Ovary (tissue), 9 donors: ENCODE data around the gene DIAPH3. TPM values are rescaled to one million over a fixed set of nuclear protein-coding genes. Genes with fewer than 3 reads are reported as not detected.

Experiments
- DNase-seq, 5 donors: peaks; one replicate each; pipeline ENCODE4 v3.0.0-alpha.2; 2019 to 2020
- H3K27ac ChIP-seq, 2 donors: fragments of 200-600 bp; one replicate each; pipeline versions ENCODE4 v1.5.1 to v1.8.0; 2019 to 2022
- H3K27me3 ChIP-seq: fragments of 200-600 bp; one replicate; pipeline ENCODE4 v1.8.0; 2022
- H3K36me3 ChIP-seq: fragments of 200-600 bp; sonication (generic); one replicate; pipeline ENCODE4 v1.5.1; 2019
- H3K4me1 ChIP-seq: one replicate; pipeline ENCODE4 v1.8.1; 2013; ENCODE audit warnings: mild to moderate bottlenecking, moderate library complexity; ENCODE audit not compliant: insufficient read depth
- H3K4me3 ChIP-seq: fragments of 200-600 bp; sonication (generic); one replicate; pipeline ENCODE4 v1.5.1; 2017
- H3K9me3 ChIP-seq, 2 donors: fragments of 200-600 bp in 1 of 2; sonication (generic) in 1 of 2; one replicate each; pipeline versions ENCODE4 v1.5.1 to v1.8.1; 2013 to 2019; ENCODE audit warnings: mild to moderate bottlenecking in 1 of 2, moderate library complexity in 1 of 2
- EP300 ChIP-seq: sonication (generic); formaldehyde crosslinking; IDR thresholded peaks from one replicate; pipeline ENCODE4 v1.6.1; 2017; ENCODE audit warnings: antibody characterized with exemption
- POLR2A ChIP-seq: fragments of 450-650 bp; IDR thresholded peaks from one replicate; pipeline ENCODE4 v1.6.1; 2017; ENCODE audit warnings: antibody characterized with exemption, mild to moderate bottlenecking, moderate library complexity
- WGBS, 3 donors: extraction: QIAGEN DNeasy Blood & Tissue Kit in 1 of 3; methylation state at CpG; one replicate each; pipeline versions ENCODE4 v1.1.5 to v1.1.7; 2013 to 2017; 5-methylcytosine and 5-hydroxymethylcytosine counted together
- intact Hi-C, 4 donors: fragments of 100-400 bp; cut with DNase I; formaldehyde crosslinking; loops; one replicate each; pipeline versions ENCODE4 v1.11.0 to v1.15.1; 2022 to 2023
- polyA plus RNA-seq, 2 donors: library from polyadenylated mRNA; stranded (reverse); fragments of 200-250 nt in 1 of 2; fragments of 350-450 nt in 1 of 2; fragmentation: Illumina TruSeq in 1 of 2; extraction: RNeasy Lipid Tissue Mini Kit (QIAGEN cat#74804) in 1 of 2; gene quantifications; one replicate each; pipeline ENCODE4 v1.2.3, GENCODE V29; 2013 to 2014
- total RNA-seq, 7 donors: library from RNA; depleted of rRNA in 2 of 7; stranded (reverse); fragments of >200 nt in 2 of 7; fragmentation: NEBNext Ultra II Directional in 3 of 7; extraction: Animal tissue kit (Norgen Biotek cat#: 25700) in 3 of 7; gene quantifications; one replicate each; pipeline versions ENCODE4 v1.1.0 to v1.2.4, GENCODE V29; 2016 to 2023
- TF ChIP-seq, protein P1 (sequence below), 3 donors: fragments of 450-650 bp in 2 of 3; fragments of 200-600 bp in 1 of 3; IDR thresholded peaks; one replicate each; pipeline versions ENCODE4 v1.5.1 to v1.8.0; 2016 to 2022; ENCODE audit warnings: antibody characterized with exemption in 3 of 3, mild to moderate bottlenecking in 1 of 3
- donor health status: DM: no; HTN: no; CAD: no; lungs with moderate emphysema.
- donor health status: DM: no; HTN: no; CAD: no.
- donor health status: Bipolar disorder and iron deficiency.
- donor health status: DM: yes; HTN: yes; CAD: no.
- donor health status: DM: no; HTN: no; CAD: no.
- donor health status: DM: yes; HTN: yes; CAD: no.

The DIAPH3 gene
- total and polyA plus RNA-seq, 9 donors: 0.13 to 2.6 (median 0.40) TPM; not detected in 1

DNA sequence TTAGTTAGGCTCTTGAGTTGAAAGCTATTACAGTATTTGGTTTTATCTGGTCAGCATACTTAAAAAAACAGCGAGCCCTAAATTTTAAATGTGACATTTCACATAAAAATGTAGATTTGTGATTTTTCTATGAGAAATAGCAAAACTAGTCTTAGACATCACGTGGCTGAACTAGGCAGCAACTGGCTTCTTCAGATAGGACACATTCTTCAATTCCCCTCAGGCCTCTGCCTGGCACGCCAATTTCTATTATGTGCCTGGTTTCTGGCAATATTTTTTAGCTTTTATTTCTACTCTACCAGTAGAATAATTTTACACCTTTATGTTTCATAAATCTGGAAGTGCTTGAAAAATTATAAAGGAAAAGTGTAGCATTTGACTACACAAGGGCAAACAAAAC is 433.7 kb downstream of the DIAPH3 start:
- Histone ChIP-seq H3K27me3 (no peaks in the 10 kb centered on the region), H3K9me3 (no peaks in the 10 kb centered on the region), H3K4me1 (no peaks in the 10 kb centered on the region), H3K4me3 (no peak overlapping the region), H3K27ac (no peak overlapping the region), H3K36me3 (no peaks in the 10 kb centered on the region)
- intact Hi-C loops: no loop called here
- DNase-seq: no peak
- WGBS, 3 donors: 75 to 92% (median 83%) methylated on average over 3 of the region's 3 CpGs
- TF ChIP-seq POLR2A (no peak), EP300 (no peak)
- TF ChIP-seq, protein P1, sequence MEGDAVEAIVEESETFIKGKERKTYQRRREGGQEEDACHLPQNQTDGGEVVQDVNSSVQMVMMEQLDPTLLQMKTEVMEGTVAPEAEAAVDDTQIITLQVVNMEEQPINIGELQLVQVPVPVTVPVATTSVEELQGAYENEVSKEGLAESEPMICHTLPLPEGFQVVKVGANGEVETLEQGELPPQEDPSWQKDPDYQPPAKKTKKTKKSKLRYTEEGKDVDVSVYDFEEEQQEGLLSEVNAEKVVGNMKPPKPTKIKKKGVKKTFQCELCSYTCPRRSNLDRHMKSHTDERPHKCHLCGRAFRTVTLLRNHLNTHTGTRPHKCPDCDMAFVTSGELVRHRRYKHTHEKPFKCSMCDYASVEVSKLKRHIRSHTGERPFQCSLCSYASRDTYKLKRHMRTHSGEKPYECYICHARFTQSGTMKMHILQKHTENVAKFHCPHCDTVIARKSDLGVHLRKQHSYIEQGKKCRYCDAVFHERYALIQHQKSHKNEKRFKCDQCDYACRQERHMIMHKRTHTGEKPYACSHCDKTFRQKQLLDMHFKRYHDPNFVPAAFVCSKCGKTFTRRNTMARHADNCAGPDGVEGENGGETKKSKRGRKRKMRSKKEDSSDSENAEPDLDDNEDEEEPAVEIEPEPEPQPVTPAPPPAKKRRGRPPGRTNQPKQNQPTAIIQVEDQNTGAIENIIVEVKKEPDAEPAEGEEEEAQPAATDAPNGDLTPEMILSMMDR (IDR thresholded peaks at IDR 0.05): no peak

GRCh38 chr13:59728896-59729545 is 434.7 kb downstream of the DIAPH3 start:
- TF ChIP-seq POLR2A (no peak), EP300 (no peak)
- TF ChIP-seq, protein P1 (IDR thresholded peaks at IDR 0.05): no peak
- no peaks in the 10 kb centered on the region for H3K36me3 ChIP-seq
- no peak overlapping the region for H3K4me3 ChIP-seq
- H3K27ac ChIP-seq: no peak overlapping the region
- no peaks in the 10 kb centered on the region for H3K4me1 ChIP-seq
- DNase-seq: no peak
- 76 to 80% (median 78%) methylated on average over 3 of the region's 3 CpGs for WGBS, 3 donors
- H3K9me3 ChIP-seq: no peaks in the 10 kb centered on the region
- H3K27me3 ChIP-seq: no peaks in the 10 kb centered on the region
- intact Hi-C loops: no loop called here

GRCh38 chr13:59721926-59722910 is 441.5 kb downstream of the DIAPH3 start:
- Histone ChIP-seq H3K4me3 (no peak overlapping the region), H3K36me3 (no peaks in the 10 kb centered on the region), H3K9me3 (no peaks in the 10 kb centered on the region), H3K4me1 (no peaks in the 10 kb centered on the region), H3K27ac (no peak overlapping the region), H3K27me3 (no peaks in the 10 kb centered on the region)
- intact Hi-C loops: no loop called here
- 88 to 92% (median 88%) methylated on average over 6 of the region's 6 CpGs for WGBS, 3 donors
- DNase-seq: no peak
- no peak for TF ChIP-seq EP300
- TF ChIP-seq, protein P1 (IDR thresholded peaks at IDR 0.05): no peak
- TF ChIP-seq POLR2A: no peak

GRCh38 chr13:59715611-59716010 is 448.1 kb downstream of the DIAPH3 start:
- no peak for DNase-seq
- Histone ChIP-seq H3K4me3 (no peak overlapping the region), H3K27me3 (no peaks in the 10 kb centered on the region), H3K9me3 (no peaks in the 10 kb centered on the region), H3K36me3 (no peaks in the 10 kb centered on the region), H3K27ac (no peak overlapping the region), H3K4me1 (no peaks in the 10 kb centered on the region)
- intact Hi-C loops: no loop called here
- TF ChIP-seq POLR2A: no peak
- WGBS, 3 donors: 38 to 45% (median 43%) methylated on average over 1 of the region's 1 CpG
